Cerebellar nuclear complex (tissue), 1 donor: ENCODE data around the gene ZNF76.
A peak's percentile ranks its signal among the peaks of the same experiment; 100 is the strongest.

ENCODE experiments used
- DNase-seq, 2 experiments: peaks; one replicate each; lab custom pipeline; 2025; lab: John Stamatoyannopoulos, UW

The ZNF76 gene

GRCh38 chr6:35267897-35268296 is 8.4 kb downstream of the ZNF76 start:
- DNase-seq, result no peak

GRCh38 chr6:35272005-35272404 is 12.5 kb downstream of the ZNF76 start:
- DNase-seq, result no peak

GRCh38 chr6:35273822-35274559 is 14.5 kb downstream of the ZNF76 start:
- DNase-seq, result no peak

- no peak for DNase-seq
These were observed 16.3 kb downstream of the ZNF76 start for GRCh38 chr6:35275744-35276260.

GRCh38 chr6:35278708-35279107 is 19.2 kb downstream of the ZNF76 start:
- no peak for DNase-seq

GRCh38 chr6:35280903-35281302 is 21.4 kb downstream of the ZNF76 start:
- DNase-seq, result no peak

- DNase-seq, result no peak
These were observed 22.9 kb downstream of the ZNF76 start for GRCh38 chr6:35282472-35282871.

GRCh38 chr6:35283361-35283760 is 23.8 kb downstream of the ZNF76 start:
- no peak for DNase-seq

- DNase-seq, result no peak
These were observed 28.3 kb downstream of the ZNF76 start for GRCh38 chr6:35287671-35288396.

- no peak for DNase-seq
These were observed 29.3 kb downstream of the ZNF76 start for GRCh38 chr6:35288834-35289233.

- DNase-seq, result no peak
These were observed 32.0 kb downstream of the ZNF76 start for GRCh38 chr6:35291491-35291890.

GRCh38 chr6:35292494-35292893 is 33.0 kb downstream of the ZNF76 start:
- DNase-seq, result no peak

GRCh38 chr6:35293681-35294080 is 34.1 kb downstream of the ZNF76 start:
- DNase-seq, result no peak

- DNase-seq, result peak in 1 of 2 experiments; percentile 18
These were observed 34.9 kb downstream of the ZNF76 start for GRCh38 chr6:35294308-35294945.

- no peak for DNase-seq
These were observed 35.5 kb downstream of the ZNF76 start for GRCh38 chr6:35295036-35295435.

- no peak for DNase-seq
These were observed 36.2 kb downstream of the ZNF76 start for GRCh38 chr6:35295521-35296315.

- DNase-seq, result no peak
These were observed 37.5 kb downstream of the ZNF76 start for GRCh38 chr6:35296931-35297600.

GRCh38 chr6:35297601-35298481 is 38.3 kb downstream of the ZNF76 start, which contains the start of gene DEF6:
Gene DEF6, plus strand, starts transcription at chr6:35297818. Its CDS starts 39 bp downstream, at chr6:35297857.
- DNase-seq, result no peak

GRCh38 chr6:35298625-35299140 is 39.1 kb downstream of the ZNF76 start:
- no peak for DNase-seq

- no peak for DNase-seq
These were observed 40.1 kb downstream of the ZNF76 start for GRCh38 chr6:35299674-35300073.
